CD4-positive, alpha-beta T cell treated with Interleukin-4 for 4 hours (primary cell): ENCODE measurements around the gene RPP14.
"Not testable (repeated sequence)": the region's sequence is repeated elsewhere in the genome, so short reads cannot be mapped to it uniquely, and the experiment has no call there.

Source experiments
- DNase-seq: peaks from one replicate; pipeline ENCODE4 v3.0.0-alpha.2; 2020

RPP14 gene

GRCh38 chr3:58305882-58306711 lies at the start of gene RPP14, which contains the start of gene HTD2:
TSS of gene RPP14 (plus strand) at chr3:58306245. CDS start at chr3:58310330, 4,085 bp downstream.
TSS of gene HTD2 (plus strand) at chr3:58306520. CDS start at chr3:58317614, 11,094 bp downstream.
- DNase-seq = peak; percentile 97

DNA sequence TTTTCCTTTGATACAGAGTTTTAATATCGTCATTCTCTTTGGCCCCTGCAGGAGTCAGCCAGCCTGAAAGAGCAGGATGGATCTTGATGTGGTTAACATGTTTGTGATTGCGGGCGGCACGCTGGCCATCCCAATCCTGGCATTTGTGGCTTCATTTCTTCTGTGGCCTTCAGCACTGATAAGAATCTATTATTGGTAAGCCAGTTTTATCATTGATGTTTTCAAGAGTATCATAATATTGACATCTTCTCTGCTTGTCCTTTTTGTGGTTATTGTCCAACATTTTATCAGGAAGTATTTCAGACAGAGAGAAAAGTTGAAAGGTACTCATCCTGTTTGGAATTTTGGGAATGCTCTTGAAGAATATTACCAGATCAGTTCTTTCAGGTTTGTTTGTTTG lies 49.5 kb upstream of the RPP14 start:
- no peak for DNase-seq

DNA sequence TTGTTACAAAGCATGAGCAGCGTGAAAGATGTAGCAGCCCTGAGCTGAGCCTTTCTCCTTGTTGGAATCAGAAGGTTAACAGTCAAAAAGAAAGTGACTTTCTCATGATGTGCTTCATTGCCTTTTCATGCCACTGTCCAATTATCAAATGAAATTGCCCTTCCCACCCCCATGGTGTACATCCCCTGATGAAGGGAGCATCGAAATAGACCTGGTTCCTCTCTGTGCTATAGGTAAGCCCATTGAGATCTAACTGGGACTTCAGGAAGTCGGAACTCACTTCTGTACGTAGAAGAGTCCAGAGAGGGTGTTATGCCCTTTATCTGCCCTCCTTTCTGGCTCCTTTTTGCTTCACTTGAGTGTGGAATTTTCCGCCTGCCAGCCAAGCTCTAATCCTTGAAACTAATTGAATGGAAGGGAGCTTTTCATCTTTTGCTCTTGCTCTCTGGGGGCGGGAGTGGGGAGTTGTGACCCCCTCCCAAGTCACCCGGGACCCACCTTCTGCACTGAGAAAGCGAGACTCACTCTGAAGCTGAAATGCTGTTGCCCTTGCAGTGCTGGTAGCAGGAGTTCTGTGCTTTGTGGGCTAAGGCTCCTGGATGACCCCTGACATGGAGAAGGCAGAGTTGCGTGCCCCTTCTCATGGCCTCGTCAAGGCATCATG lies 47.5 kb upstream of the RPP14 start:
- no peak for DNase-seq

DNA sequence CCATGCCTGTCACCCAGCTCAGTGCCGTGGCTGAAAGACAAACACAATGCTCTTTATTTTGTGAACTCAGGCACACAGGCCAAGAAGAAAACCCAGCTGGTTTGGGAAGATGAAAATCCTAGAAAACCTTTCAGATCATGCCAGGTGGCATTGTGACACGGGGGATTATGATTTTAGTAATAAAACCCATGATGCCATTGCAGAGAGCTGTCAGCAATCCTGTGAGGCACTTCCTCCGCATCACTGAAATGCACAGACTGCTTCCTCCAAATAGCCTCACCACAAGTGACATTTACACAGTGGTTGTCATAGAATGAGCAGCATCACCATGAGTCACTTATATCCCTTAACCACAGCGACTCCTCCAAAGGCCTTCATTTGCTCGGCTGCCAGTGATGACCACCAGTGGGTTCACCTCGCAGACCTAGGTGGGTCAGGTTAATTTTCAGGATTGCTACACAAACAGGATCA lies 45.7 kb upstream of the RPP14 start:
- no peak for DNase-seq

DNA sequence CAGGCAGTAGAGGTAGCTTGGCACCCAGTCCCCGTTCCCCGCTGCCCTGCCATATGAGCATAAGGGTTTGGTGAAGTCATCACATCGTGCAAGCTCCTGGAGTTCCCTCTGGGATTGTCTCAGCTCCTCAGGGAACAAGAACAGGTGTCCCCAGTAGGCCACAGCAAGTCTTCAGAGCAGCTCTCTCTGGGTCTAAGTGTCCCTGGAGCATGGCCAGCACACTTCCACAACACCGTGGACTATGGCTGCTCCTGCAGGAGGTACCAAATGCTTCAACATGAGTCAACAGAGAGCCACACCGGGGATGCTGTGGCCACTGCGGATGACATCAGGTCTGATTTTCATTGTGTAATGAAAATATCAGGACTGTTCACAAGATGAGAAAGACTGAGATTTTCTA lies 45.3 kb upstream of the RPP14 start:
- DNase-seq = no peak

DNA sequence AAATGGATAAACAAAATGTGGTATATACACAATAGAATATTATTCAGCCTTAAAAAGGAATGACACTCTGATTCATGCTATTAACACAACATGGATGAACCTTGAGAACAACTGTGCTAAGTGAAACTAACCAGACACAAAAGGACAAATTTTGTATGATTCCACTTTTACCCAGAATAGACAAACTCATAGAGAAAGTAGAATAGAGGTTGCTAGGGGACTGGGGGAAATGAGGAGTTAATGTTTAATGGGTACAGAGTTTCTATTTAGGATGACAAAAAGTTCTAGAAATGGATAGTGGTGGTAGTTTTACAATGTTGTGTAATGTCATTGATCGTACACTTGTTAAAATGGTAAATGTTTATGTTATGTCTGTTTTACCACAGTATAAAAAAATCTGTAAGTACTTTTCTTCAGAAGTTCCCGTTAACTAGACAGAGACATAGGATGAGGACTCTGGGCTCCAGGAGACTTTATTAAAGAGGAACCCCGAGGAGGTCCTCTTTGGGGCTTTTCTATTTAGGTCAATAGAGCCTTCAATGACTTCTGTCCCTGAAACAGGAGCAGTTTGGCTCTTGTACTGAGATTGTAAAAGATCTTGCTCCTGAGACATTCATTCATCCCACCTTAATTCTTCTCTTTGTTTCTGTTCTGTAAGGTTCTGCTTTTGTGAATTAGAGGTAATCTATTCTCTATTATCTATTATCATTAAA lies 43.9 kb upstream of the RPP14 start:
- no peak for DNase-seq

- no peak for DNase-seq
Measured at GRCh38 chr3:58266577-58266976, 39.5 kb upstream of the RPP14 start.

DNA sequence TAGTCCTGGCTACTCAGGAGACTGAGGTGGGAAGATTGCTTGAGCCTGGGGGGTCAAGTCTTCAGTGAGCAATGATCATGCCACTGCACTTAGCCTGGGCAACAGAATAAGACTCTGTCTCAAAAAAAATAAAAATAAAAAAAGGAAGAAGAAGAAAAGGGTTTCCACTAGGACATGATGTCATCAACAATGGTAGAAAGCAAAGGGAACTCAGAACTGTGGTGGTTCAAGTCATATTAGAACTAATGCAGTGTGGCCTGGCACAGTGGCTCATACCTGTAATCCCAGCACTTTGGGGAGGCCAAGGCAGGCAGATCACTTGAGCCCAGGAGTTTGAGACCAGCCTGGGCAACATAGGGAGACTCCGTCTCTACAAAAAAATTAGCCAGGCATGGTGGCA lies 38.5 kb upstream of the RPP14 start:
- DNase-seq = not testable (repeated sequence)

- DNase-seq = no peak
Measured at GRCh38 chr3:58269356-58269755, 36.7 kb upstream of the RPP14 start.

DNA sequence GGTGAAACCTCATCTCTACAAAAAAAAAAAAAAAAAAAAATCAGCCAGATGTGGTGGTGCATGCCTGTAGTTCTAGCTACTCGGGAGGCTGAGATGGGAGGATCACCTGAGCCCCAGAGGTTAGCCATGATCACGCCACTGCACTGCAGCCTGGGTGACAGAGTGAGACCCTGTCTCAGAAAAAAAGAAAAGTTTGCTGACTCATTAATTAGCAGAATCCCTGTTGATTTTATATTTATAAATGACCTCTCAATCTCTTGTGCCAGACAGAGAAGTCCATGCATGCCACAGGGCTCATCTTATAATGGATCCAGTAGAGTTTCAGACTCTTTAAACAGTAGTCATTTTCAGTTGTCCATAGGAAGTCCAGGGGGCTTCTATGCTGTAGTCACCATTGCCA lies 35.6 kb upstream of the RPP14 start:
- DNase-seq = no peak

GRCh38 chr3:58271901-58272501 lies 34.0 kb upstream of the RPP14 start:
- DNase-seq = no peak

DNA sequence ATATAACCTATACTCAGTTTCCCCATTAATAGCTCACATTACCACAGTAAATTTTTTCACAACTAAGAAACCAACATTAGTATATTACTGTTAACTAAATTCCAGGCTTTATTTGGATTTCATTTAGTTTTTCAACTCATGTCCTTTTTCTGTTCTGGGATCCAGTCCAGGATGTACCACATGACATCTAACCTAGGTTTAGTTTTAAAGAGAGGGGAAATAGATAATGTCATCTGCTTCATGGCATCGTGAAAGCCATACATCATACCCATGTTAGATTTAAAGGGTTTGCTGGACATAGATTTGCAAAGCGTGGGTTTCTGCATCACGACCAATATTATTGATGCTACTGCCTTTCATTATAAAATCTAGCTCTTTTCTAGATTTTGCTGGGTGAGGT lies 33.2 kb upstream of the RPP14 start:
- no peak for DNase-seq

DNA sequence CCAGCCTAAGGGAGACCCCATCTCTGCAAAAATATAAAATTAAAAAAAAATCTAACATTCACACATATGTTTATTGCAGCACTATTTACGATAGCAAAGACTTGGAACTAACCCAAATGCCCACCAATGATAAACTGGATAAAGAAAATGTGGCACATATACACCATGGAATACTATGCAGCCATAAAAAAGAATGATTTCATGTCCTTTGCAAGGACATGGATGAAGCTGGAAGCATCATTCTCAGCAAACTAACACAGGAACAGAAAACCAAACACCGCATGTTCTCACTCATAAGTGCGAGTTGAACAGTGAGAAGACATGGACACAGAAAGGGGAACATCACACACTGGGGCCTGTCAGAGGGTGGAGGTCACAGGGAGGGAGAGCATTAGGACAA lies 32.7 kb upstream of the RPP14 start:
- not testable (repeated sequence) for DNase-seq

DNA sequence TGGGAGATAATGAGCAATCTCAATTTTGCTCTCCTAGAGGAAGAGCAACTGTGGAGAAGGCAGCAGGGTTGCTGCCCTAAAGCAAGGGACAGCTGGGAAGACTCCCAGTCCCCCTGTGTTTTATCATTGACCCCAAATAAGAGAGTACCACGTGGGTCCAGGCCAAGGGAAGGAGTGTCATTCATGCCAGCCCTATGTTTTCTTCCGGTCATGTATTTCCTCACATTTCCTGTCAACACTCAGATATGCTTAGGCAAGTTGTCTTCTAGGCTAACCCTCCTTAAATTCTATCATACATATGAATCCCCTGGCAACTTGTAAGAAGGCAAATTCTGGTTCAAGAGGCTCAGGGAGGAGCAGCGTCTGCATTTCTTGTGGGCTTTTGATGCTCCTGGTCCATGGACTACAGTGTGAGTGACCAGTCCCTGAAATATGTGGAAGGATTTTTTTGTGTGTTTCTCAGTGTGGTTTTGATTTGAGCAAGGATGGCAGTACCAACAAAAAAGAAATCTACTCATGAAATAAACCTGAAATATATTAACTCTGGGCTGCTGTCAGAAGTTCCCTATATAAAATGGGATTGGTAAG lies 31.9 kb upstream of the RPP14 start:
- no peak for DNase-seq

- no peak for DNase-seq
Measured at GRCh38 chr3:58281069-58281468, 25.0 kb upstream of the RPP14 start.

GRCh38 chr3:58285334-58285733 lies 20.7 kb upstream of the RPP14 start:
- DNase-seq = no peak

DNA sequence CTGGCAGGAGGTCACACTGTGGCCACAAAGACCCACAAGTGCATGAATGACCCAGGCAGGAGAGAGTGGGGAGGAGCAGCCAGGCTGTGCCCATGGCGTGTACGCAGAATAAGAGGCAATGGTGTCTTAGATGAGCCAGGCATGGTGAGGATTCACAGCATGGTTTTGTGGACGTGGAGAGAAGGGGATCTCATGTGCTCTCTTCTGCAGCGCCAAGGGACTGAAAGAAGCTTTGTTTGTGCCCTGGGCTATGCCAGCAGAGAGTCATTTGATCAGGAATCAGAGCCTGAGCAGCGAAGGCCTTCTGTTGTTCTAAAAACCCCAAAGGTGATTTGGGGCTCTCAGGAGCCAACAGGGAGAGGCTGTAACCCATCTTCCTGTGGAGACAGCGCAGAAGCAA lies 18.7 kb upstream of the RPP14 start:
- DNase-seq = no peak

DNA sequence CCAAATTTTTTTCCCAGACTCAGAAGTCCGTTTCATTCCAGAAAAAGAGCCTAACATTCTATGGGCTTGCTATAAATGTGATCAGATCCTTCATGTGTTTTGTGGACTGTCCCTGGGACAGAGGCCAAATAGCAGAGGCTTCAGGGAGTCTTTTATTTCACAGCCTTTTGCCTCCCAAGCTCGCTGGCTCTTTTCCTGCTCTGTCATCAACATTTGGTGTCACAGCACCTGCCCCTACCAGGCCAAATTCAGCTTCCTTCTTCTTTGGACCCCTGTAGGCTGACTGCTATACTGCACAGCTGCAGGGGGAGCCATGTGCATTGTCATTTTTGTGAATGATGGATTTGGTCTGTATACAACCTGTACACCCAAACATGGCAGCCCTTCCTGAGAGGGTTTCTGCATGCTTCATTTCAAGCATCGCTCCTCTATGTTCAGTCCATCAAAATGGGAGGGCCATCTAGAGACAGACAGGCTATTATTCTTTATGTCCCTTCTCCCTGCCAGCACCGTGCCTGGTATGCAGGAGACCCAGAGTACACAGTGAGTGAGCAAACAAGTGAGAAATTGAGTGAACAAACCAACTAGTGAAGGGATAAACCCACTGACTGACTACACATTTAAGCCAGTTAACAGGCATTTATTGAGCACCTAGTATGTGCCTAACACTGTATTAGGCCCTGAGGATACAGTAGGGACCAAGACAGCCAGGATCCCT lies 17.9 kb upstream of the RPP14 start:
- no peak for DNase-seq

DNA sequence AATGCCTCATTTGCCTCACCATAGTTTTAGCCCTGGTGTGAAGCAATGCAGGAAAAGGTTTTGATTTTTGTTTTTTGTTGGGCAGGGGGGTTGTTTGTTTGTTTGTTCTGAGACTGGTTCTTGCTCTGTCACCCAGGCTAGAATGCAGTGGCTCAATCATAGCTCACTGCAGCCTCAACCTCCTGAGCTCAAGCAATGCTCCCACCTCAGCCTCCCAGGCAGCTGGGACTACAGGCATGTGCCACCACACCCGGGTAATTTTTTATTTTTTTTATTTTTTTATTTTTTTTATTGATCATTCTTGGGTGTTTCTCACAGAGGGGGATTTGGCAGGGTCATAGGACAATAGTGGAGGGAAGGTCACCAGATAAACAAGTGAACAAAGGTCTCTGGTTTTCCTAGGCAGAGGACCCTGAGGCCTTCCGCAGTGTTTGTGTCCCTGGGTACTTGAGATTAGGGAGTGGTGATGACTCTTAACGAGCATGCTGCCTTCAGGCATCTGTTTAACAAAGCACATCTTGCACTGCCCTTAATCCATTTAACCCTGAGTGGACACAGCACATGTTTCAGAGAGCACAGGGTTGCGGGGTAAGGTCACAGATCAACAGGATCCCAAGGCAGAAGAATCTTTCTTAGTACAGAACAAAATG lies 17.0 kb upstream of the RPP14 start:
- DNase-seq = not testable (repeated sequence)

- not testable (repeated sequence) for DNase-seq
Measured at GRCh38 chr3:58290446-58290845, 15.6 kb upstream of the RPP14 start.

DNA sequence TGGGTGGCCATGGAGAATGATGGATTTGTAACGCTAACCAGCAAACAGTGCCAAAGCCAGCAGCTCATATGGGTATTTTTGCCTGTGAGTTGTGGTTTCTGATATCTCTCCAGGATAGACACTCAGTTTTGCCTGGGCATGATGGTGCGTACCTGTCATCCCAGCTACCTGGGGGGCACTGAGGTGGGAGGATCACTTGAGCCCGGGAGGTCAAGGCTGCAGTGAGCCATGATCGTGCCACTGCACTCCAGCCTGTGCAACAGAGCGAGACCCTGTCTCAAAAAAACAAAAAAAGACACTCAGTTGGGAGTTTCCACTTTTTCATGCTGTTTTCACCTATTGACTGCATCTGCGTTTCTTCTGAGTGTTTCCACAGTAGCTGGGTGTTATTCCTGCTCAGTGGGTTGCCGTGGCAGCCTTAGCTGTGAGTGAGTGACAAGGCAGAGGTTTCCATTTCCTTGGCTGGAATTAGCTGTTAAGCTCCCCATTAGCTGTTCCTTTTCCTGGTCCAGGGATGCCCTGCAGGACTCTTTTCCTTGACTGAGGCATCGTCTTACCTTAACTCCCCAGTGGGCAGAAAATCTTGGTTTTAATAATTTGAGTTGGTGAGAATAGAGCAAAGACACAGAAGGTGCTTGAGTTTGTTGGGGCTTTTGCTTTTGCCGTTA lies 14.2 kb upstream of the RPP14 start:
- no peak for DNase-seq
